Astrocyte (in vitro differentiated cells and primary cell): ENCODE results near the gene FUT4. TPM values are rescaled to one million over a fixed set of nuclear protein-coding genes. Genes with fewer than 3 reads are reported as not detected.

ENCODE experiments used
- DNase-seq: peaks from one replicate; pipeline ENCODE4 v3.0.0-alpha.2; 2010; ENCODE audit warnings: low read depth
- FAIRE-seq: peaks from 2 replicates; lab custom pipeline; 2011; peaks lifted over from hg19 to GRCh38; lab: Jason Lieb, UNC
- H2AFZ ChIP-seq: 2 replicates; pipeline ENCODE4 v1.6.0; 2012; ENCODE audit warnings: low read depth, low read length, inconsistent platforms
- H3K27ac ChIP-seq: 2 replicates; pipeline ENCODE4 v1.5.1; 2011; ENCODE audit warnings: low read depth, low read length, inconsistent platforms
- H3K27me3 ChIP-seq: 2 replicates; pipeline ENCODE4 v1.6.0; 2011; ENCODE audit warnings: low read length, inconsistent platforms; ENCODE audit not compliant: insufficient read depth
- H3K36me3 ChIP-seq: 2 replicates; pipeline ENCODE4 v1.5.1; 2011; ENCODE audit warnings: low read length, inconsistent platforms; ENCODE audit not compliant: insufficient read depth
- H3K4me1 ChIP-seq: 2 replicates; pipeline ENCODE4 v1.5.1; 2011; ENCODE audit warnings: low read length, inconsistent platforms; ENCODE audit not compliant: insufficient read depth
- H3K4me2 ChIP-seq: 2 replicates; pipeline ENCODE4 v1.6.0; 2012; ENCODE audit warnings: low read length, inconsistent platforms
- H3K4me3 ChIP-seq: 2 replicates; pipeline ENCODE4 v1.5.1; 2011; ENCODE audit warnings: low read depth, mild to moderate bottlenecking, low read length, inconsistent platforms; ENCODE audit not compliant: insufficient read depth
- H3K79me2 ChIP-seq: 2 replicates; pipeline ENCODE4 v1.6.0; 2012; ENCODE audit warnings: mild to moderate bottlenecking, low read length, inconsistent platforms; ENCODE audit not compliant: insufficient read depth
- H3K9ac ChIP-seq: 2 replicates; pipeline ENCODE4 v1.6.0; 2012; ENCODE audit warnings: mild to moderate bottlenecking, low read length, inconsistent platforms
- H3K9me3 ChIP-seq: 2 replicates; pipeline ENCODE4 v1.5.1; 2012; ENCODE audit warnings: low read depth, mild to moderate bottlenecking, low read length, inconsistent platforms; ENCODE audit not compliant: insufficient read depth
- H4K20me1 ChIP-seq: 2 replicates; pipeline ENCODE4 v1.6.0; 2012; ENCODE audit warnings: low read length, inconsistent platforms; ENCODE audit not compliant: insufficient read depth
- H3K27ac Mint-ChIP-seq: one replicate; pipeline ENCODE4 v1.8.0; 2021; ENCODE audit warnings: mild to moderate bottlenecking, mixed read lengths; ENCODE audit not compliant: unreplicated experiment
- H3K27me3 Mint-ChIP-seq: one replicate; pipeline ENCODE4 v1.8.0; 2021; ENCODE audit warnings: low read depth, mixed read lengths; ENCODE audit not compliant: unreplicated experiment
- H3K36me3 Mint-ChIP-seq: one replicate; pipeline ENCODE4 v1.8.0; 2021; ENCODE audit warnings: low read depth, mixed read lengths; ENCODE audit not compliant: unreplicated experiment
- H3K4me1 Mint-ChIP-seq: one replicate; pipeline ENCODE4 v1.8.0; 2021; ENCODE audit warnings: low read depth, mixed read lengths; ENCODE audit not compliant: unreplicated experiment
- H3K4me3 Mint-ChIP-seq: one replicate; pipeline ENCODE4 v1.8.0; 2021; ENCODE audit warnings: mild to moderate bottlenecking, moderate library complexity, mixed read lengths; ENCODE audit not compliant: unreplicated experiment
- H3K9me3 Mint-ChIP-seq: one replicate; pipeline ENCODE4 v1.8.0; 2021; ENCODE audit warnings: mild to moderate bottlenecking, mixed read lengths; ENCODE audit not compliant: unreplicated experiment
- CTCF ChIP-seq: IDR thresholded peaks from 2 replicates; pipeline ENCODE4 v1.5.1; 2011; ENCODE audit warnings: low read depth, mild to moderate bottlenecking, inconsistent platforms, low read length, moderate library complexity; ENCODE audit not compliant: insufficient read depth
- EZH2 ChIP-seq: IDR thresholded peaks from 2 replicates; pipeline ENCODE4 v1.6.1; 2012; ENCODE audit warnings: mild to moderate bottlenecking, low read length, inconsistent platforms; ENCODE audit not compliant: insufficient read depth
- total RNA-seq: library from RNA; stranded (reverse); gene quantifications from 2 replicates; pipeline ENCODE4 v1.2.1, GENCODE V29; 2021

The FUT4 gene
- total RNA-seq, 1 donor from 2014 or later: 3.5 TPM

GRCh38 chr11:94593030-94593429 is 49.3 kb downstream of the FUT4 start:
- H3K4me1 Mint-ChIP-seq: peaks cover under 1% of the 10 kb centered on the region
- H3K27me3 ChIP-seq: no peaks in the 10 kb centered on the region
- H3K36me3 ChIP-seq: no peaks in the 10 kb centered on the region
- H3K9me3 Mint-ChIP-seq: no peaks in the 10 kb centered on the region
- H2AFZ ChIP-seq: no peak overlapping the region
- no peak overlapping the region for H3K4me3 ChIP-seq
- no peak overlapping the region for H3K27ac ChIP-seq
- peaks cover 10% of the 10 kb centered on the region for H3K36me3 Mint-ChIP-seq
- H3K9ac ChIP-seq: no peak overlapping the region
- no peak overlapping the region for H3K4me3 Mint-ChIP-seq
- no peaks in the 10 kb centered on the region for H3K4me1 ChIP-seq
- DNase-seq: peak; percentile 8
- no peaks in the 10 kb centered on the region for H4K20me1 ChIP-seq
- H3K27me3 Mint-ChIP-seq: peaks cover 14% of the 10 kb centered on the region
- H3K27ac Mint-ChIP-seq: no peak overlapping the region
- FAIRE-seq: no peak
- TF ChIP-seq EZH2 (no peak), CTCF (no peak)
- no peaks in the 10 kb centered on the region for H3K9me3 ChIP-seq
- no peak overlapping the region for H3K4me2 ChIP-seq
- H3K79me2 ChIP-seq: no peaks in the 10 kb centered on the region

GRCh38 chr11:94595076-94595475 is 51.4 kb downstream of the FUT4 start:
- Histone ChIP-seq H3K9ac (no peak overlapping the region), H3K79me2 (no peaks in the 10 kb centered on the region), H2AFZ (no peak overlapping the region), H3K9me3 (no peaks in the 10 kb centered on the region), H3K27ac (no peak overlapping the region), H3K4me2 (no peak overlapping the region), H3K4me3 (no peak overlapping the region), H4K20me1 (no peaks in the 10 kb centered on the region), H3K27me3 (no peaks in the 10 kb centered on the region), H3K4me1 (no peaks in the 10 kb centered on the region), H3K36me3 (no peaks in the 10 kb centered on the region)
- Mint-ChIP-seq H3K36me3 (peaks cover 5% of the 10 kb centered on the region), H3K9me3 (no peaks in the 10 kb centered on the region), H3K27ac (no peak overlapping the region), H3K27me3 (peaks cover 8% of the 10 kb centered on the region), H3K4me3 (no peak overlapping the region), H3K4me1 (no peaks in the 10 kb centered on the region)
- no peak for FAIRE-seq
- TF ChIP-seq EZH2: no peak
- TF ChIP-seq CTCF: no peak
- no peak for DNase-seq

GRCh38 chr11:94597896-94598295 is 54.2 kb downstream of the FUT4 start:
- H4K20me1 ChIP-seq: no peaks in the 10 kb centered on the region
- Mint-ChIP-seq H3K27me3 (no peaks in the 10 kb centered on the region), H3K4me1 (peaks cover 3% of the 10 kb centered on the region), H3K4me3 (no peak overlapping the region), H3K9me3 (no peaks in the 10 kb centered on the region), H3K27ac (no peak overlapping the region), H3K36me3 (no peaks in the 10 kb centered on the region)
- TF ChIP-seq EZH2: no peak
- TF ChIP-seq CTCF: no peak
- H2AFZ ChIP-seq: no peak overlapping the region
- H3K36me3 ChIP-seq: no peaks in the 10 kb centered on the region
- H3K4me1 ChIP-seq: no peaks in the 10 kb centered on the region
- no peak overlapping the region for H3K4me3 ChIP-seq
- no peaks in the 10 kb centered on the region for H3K27me3 ChIP-seq
- H3K79me2 ChIP-seq: no peaks in the 10 kb centered on the region
- H3K9ac ChIP-seq: no peak overlapping the region
- no peak overlapping the region for H3K27ac ChIP-seq
- H3K4me2 ChIP-seq: no peak overlapping the region
- DNase-seq (no peak), FAIRE-seq (no peak)
- no peaks in the 10 kb centered on the region for H3K9me3 ChIP-seq

Other genes starting within 250 kb of the FUT4 start
- not detected in 2 replicates for gene IZUMO1R, start 239.3 kb upstream of the FUT4 start, total RNA-seq
- gene GPR83, start 142.5 kb upstream of the FUT4 start, total RNA-seq: 0.14 TPM in 1 of 2 replicates, not detected in the other
- 12.6 and 14.1 TPM in 2 replicates for gene MRE11, start 50.1 kb upstream of the FUT4 start, total RNA-seq
- 8.4 and 10.3 TPM in 2 replicates for gene ANKRD49, start 49.9 kb upstream of the FUT4 start, total RNA-seq
- gene C11orf97, start 31.5 kb upstream of the FUT4 start, total RNA-seq: not detected in 2 replicates
- gene PIWIL4, start 23.4 kb downstream of the FUT4 start, total RNA-seq: 0.59 and 0.75 TPM in 2 replicates
- gene AMOTL1, start 224.4 kb downstream of the FUT4 start, total RNA-seq: 46.1 and 47.8 TPM in 2 replicates